Measurements from ENCODE around the gene ATP13A2. TPM values are rescaled to one million over a fixed set of nuclear protein-coding genes. Genes with fewer than 3 reads are reported as not detected.

ATP13A2 gene
- total RNA-seq, 1 experiment from 2014 or later = 48.4 TPM

GRCh38 chr1:17023573-17023972, 11.8 kb upstream of the ATP13A2 start:
- Histone ChIP-seq H3K9ac (ENCODE audit: low read length) (no peak overlapping the region), H3K9me2 (replicated peaks; ENCODE audit: low read length) (no peaks in the 10 kb centered on the region), H3K27ac (ENCODE audit: low read length) (no peak overlapping the region), H3K36me3 (ENCODE audit: low read depth, low read length) (peaks cover 80% of the 10 kb centered on the region), H3K79me2 (ENCODE audit: low read length) (no peaks in the 10 kb centered on the region), H2AFZ (ENCODE audit: low read length) (no peak overlapping the region), H3F3A (ENCODE audit: low read length, unreplicated experiment) (peaks cover 6% of the 10 kb centered on the region), H3K4me3 (ENCODE audit: low read length) (no peak overlapping the region), H3K9me3 (ENCODE audit: low read length) (no peaks in the 10 kb centered on the region), H3K27me3 (ENCODE audit: low read length) (no peaks in the 10 kb centered on the region), H4K20me1 (ENCODE audit: low read length) (no peaks in the 10 kb centered on the region), H3K4me1 (ENCODE audit: insufficient read depth, low read length) (no peaks in the 10 kb centered on the region), H3K4me2 (ENCODE audit: low read length) (no peak overlapping the region)
- ChIA-PET CTCF (no interaction called here), POLR2A (ENCODE audit: unreplicated experiment) (no interaction called here)
- DNase-seq (no peak), ATAC-seq (no peak)
- no TSS peak for BruUV-seq (replicated peaks)
- TF ChIP-seq EZH2phosphoT487 (IDR thresholded peaks at IDR 0.05; ENCODE audit: borderline replicate concordance, low read length) (no peak), EZH2 (IDR thresholded peaks at IDR 0.05; ENCODE audit: low read length, unreplicated experiment) (no peak)
- TF ChIP-seq, protein P1, sequence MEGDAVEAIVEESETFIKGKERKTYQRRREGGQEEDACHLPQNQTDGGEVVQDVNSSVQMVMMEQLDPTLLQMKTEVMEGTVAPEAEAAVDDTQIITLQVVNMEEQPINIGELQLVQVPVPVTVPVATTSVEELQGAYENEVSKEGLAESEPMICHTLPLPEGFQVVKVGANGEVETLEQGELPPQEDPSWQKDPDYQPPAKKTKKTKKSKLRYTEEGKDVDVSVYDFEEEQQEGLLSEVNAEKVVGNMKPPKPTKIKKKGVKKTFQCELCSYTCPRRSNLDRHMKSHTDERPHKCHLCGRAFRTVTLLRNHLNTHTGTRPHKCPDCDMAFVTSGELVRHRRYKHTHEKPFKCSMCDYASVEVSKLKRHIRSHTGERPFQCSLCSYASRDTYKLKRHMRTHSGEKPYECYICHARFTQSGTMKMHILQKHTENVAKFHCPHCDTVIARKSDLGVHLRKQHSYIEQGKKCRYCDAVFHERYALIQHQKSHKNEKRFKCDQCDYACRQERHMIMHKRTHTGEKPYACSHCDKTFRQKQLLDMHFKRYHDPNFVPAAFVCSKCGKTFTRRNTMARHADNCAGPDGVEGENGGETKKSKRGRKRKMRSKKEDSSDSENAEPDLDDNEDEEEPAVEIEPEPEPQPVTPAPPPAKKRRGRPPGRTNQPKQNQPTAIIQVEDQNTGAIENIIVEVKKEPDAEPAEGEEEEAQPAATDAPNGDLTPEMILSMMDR (conservative IDR thresholded peaks at IDR 0.05; ENCODE audit: low read depth, low read length) = no peak
- intact Hi-C loops (cut with micrococcal nuclease) = no loop called here

DNA sequence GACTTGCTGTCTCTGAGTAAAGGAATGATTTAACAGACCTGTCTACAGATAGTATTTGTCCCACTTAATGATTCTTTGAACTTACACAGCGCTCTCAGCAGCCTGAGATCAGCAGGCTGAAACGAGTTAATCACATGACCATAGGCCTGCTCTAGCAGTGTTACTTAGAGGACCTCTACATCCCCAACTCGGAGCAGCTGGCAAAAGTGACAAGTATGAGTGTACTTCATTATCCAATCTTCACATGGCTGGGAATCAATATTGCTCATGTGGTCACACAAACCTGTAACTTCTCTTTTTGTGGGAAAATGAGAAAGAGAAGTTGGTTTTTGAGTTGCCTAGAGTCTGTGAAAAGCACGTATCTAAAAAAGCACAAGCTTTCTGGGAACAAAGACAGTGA, 11.4 kb upstream of the ATP13A2 start:
- DNase-seq (no peak), ATAC-seq (no peak)
- no TSS peak for BruUV-seq (replicated peaks)
- no peaks in the 10 kb centered on the region for H3K27me3 ChIP-seq (ENCODE audit: low read length)
- no peak overlapping the region for H2AFZ ChIP-seq (ENCODE audit: low read length)
- intact Hi-C loops (cut with micrococcal nuclease) = no loop called here
- H3K9ac ChIP-seq (ENCODE audit: low read length) = no peak overlapping the region
- TF ChIP-seq, protein P1 (conservative IDR thresholded peaks at IDR 0.05; ENCODE audit: low read depth, low read length) = no peak
- TF ChIP-seq EZH2phosphoT487 (IDR thresholded peaks at IDR 0.05; ENCODE audit: borderline replicate concordance, low read length) = no peak
- TF ChIP-seq EZH2 (IDR thresholded peaks at IDR 0.05; ENCODE audit: low read length, unreplicated experiment) = no peak
- no peaks in the 10 kb centered on the region for H3K4me1 ChIP-seq (ENCODE audit: insufficient read depth, low read length)
- POLR2A ChIA-PET (ENCODE audit: unreplicated experiment) = no interaction called here
- H3K4me2 ChIP-seq (ENCODE audit: low read length) = no peak overlapping the region
- H3K9me3 ChIP-seq (ENCODE audit: low read length) = no peaks in the 10 kb centered on the region
- CTCF ChIA-PET = no interaction called here
- H3K27ac ChIP-seq (ENCODE audit: low read length) = no peak overlapping the region
- peaks cover 80% of the 10 kb centered on the region for H3K36me3 ChIP-seq (ENCODE audit: low read depth, low read length)
- H3K9me2 ChIP-seq (replicated peaks; ENCODE audit: low read length) = no peaks in the 10 kb centered on the region
- H4K20me1 ChIP-seq (ENCODE audit: low read length) = no peaks in the 10 kb centered on the region
- no peaks in the 10 kb centered on the region for H3K79me2 ChIP-seq (ENCODE audit: low read length)
- peaks cover 6% of the 10 kb centered on the region for H3F3A ChIP-seq (ENCODE audit: low read length, unreplicated experiment)
- no peak overlapping the region for H3K4me3 ChIP-seq (ENCODE audit: low read length)

DNA sequence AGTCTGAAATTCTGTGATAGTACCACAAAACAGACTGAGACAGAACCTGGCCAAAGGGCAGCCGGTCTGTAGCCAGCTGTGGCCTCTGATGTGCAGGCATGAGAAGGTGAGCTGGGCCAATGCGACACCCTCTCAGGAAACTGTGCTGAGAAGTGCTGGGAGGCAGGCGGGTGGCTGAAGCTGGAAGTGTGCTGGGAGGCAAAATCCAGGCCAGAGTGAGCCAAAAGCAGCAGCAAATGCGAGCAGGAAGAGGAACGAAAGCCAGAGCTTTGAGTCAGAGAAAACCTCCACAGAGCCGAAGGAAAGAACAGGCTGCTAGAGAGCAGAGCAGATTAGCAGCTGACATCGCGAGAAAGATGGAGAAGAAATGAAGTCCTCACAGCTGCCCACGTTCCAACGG, 10.2 kb upstream of the ATP13A2 start:
- intact Hi-C loops (cut with micrococcal nuclease) = no loop called here
- Histone ChIP-seq H3K4me2 (ENCODE audit: low read length) (no peak overlapping the region), H3K4me1 (ENCODE audit: insufficient read depth, low read length) (no peaks in the 10 kb centered on the region), H2AFZ (ENCODE audit: low read length) (no peak overlapping the region), H3K9me2 (replicated peaks; ENCODE audit: low read length) (no peaks in the 10 kb centered on the region), H3F3A (ENCODE audit: low read length, unreplicated experiment) (peaks cover 6% of the 10 kb centered on the region), H4K20me1 (ENCODE audit: low read length) (no peaks in the 10 kb centered on the region), H3K27ac (ENCODE audit: low read length) (no peak overlapping the region), H3K4me3 (ENCODE audit: low read length) (no peak overlapping the region), H3K27me3 (ENCODE audit: low read length) (no peaks in the 10 kb centered on the region), H3K79me2 (ENCODE audit: low read length) (no peaks in the 10 kb centered on the region), H3K9ac (ENCODE audit: low read length) (no peak overlapping the region), H3K36me3 (ENCODE audit: low read depth, low read length) (peaks cover 70% of the 10 kb centered on the region), H3K9me3 (ENCODE audit: low read length) (no peaks in the 10 kb centered on the region)
- TF ChIP-seq EZH2phosphoT487 (IDR thresholded peaks at IDR 0.05; ENCODE audit: borderline replicate concordance, low read length) (no peak), EZH2 (IDR thresholded peaks at IDR 0.05; ENCODE audit: low read length, unreplicated experiment) (no peak)
- TF ChIP-seq, protein P1 (conservative IDR thresholded peaks at IDR 0.05; ENCODE audit: low read depth, low read length) = no peak
- CTCF ChIA-PET = no interaction called here
- no peak for DNase-seq
- POLR2A ChIA-PET (ENCODE audit: unreplicated experiment) = no interaction called here
- no TSS peak for BruUV-seq (replicated peaks)
- ATAC-seq = no peak
